Mesendoderm (in vitro differentiated cells): ENCODE data around the gene EVA1C.

ENCODE experiments used
- DNase-seq: peaks from one replicate; pipeline ENCODE4 v3.0.0; 2013
- H2AK5ac ChIP-seq: 2 replicates; pipeline ENCODE4 v1.6.1; 2013; ENCODE audit warnings: low read length, inconsistent platforms
- H2BK120ac ChIP-seq: 2 replicates; pipeline ENCODE4 v1.6.1; 2013; ENCODE audit warnings: low read depth, mild to moderate bottlenecking, low read length, moderate library complexity, mixed read lengths
- H2BK15ac ChIP-seq: replicated peaks from 2 replicates; pipeline ENCODE4 v1.6.1; 2013; ENCODE audit warnings: low read depth, mild to moderate bottlenecking, moderate library complexity
- H2BK5ac ChIP-seq: 2 replicates; pipeline ENCODE4 v1.6.1; 2013; ENCODE audit warnings: low read length, inconsistent platforms
- H3K18ac ChIP-seq: 2 replicates; pipeline ENCODE4 v1.6.1; 2013; ENCODE audit warnings: mild to moderate bottlenecking, low read length, mixed read lengths
- H3K23ac ChIP-seq: one replicate; pipeline ENCODE4 v1.6.1; 2013; ENCODE audit warnings: low read length
- H3K27ac ChIP-seq: 2 replicates; pipeline ENCODE4 v1.5.1; 2013; ENCODE audit warnings: low read depth, mild to moderate bottlenecking, inconsistent platforms, low read length, moderate library complexity
- H3K27me3 ChIP-seq: 2 replicates; pipeline ENCODE4 v1.6.1; 2013; ENCODE audit warnings: low read length, control low read depth, mild to moderate bottlenecking, inconsistent platforms; ENCODE audit not compliant: insufficient read depth, poor library complexity
- H3K36me3 ChIP-seq: 2 replicates; pipeline ENCODE4 v1.6.1; 2013; ENCODE audit warnings: low read length, inconsistent platforms; ENCODE audit not compliant: control insufficient read depth, insufficient read depth
- H3K4ac ChIP-seq: one replicate; pipeline ENCODE4 v1.6.1; 2013; ENCODE audit warnings: low read depth, mild to moderate bottlenecking, low read length, moderate library complexity
- H3K4me1 ChIP-seq: 2 replicates; pipeline ENCODE4 v1.6.1; 2013; ENCODE audit warnings: low read depth, low read length, inconsistent platforms; ENCODE audit not compliant: control insufficient read depth
- H3K4me2 ChIP-seq: 2 replicates; pipeline ENCODE4 v1.6.1; 2013; ENCODE audit warnings: low read length
- H3K4me3 ChIP-seq: 2 replicates; pipeline ENCODE4 v1.5.1; 2013; ENCODE audit warnings: mild to moderate bottlenecking, low read length
- H3K56ac ChIP-seq: one replicate; pipeline ENCODE4 v1.6.1; 2013; ENCODE audit warnings: low read length
- H3K79me1 ChIP-seq: 2 replicates; pipeline ENCODE4 v1.6.1; 2013; ENCODE audit warnings: low read length, inconsistent platforms
- H3K79me2 ChIP-seq: 2 replicates; pipeline ENCODE4 v1.6.1; 2013; ENCODE audit warnings: mild to moderate bottlenecking, low read length; ENCODE audit not compliant: control insufficient read depth, insufficient read depth
- H3K9ac ChIP-seq: 2 replicates; pipeline ENCODE4 v1.6.1; 2013; ENCODE audit warnings: low read length, inconsistent platforms
- H4K5ac ChIP-seq: one replicate; pipeline ENCODE4 v1.6.1; 2013; ENCODE audit warnings: low read length
- H4K8ac ChIP-seq: one replicate; pipeline ENCODE4 v1.6.1; 2013; ENCODE audit warnings: low read depth, mild to moderate bottlenecking, control low read depth, low read length, moderate library complexity
- WGBS: extraction: QIAGEN DNeasy Blood & Tissue Kit; methylation state at CpG from one replicate; pipeline ENCODE4 v1.1.7; 2013; ENCODE audit warnings: low lambda C conversion rate, missing lambda C conversion rate; ENCODE audit not compliant: insufficient coverage; ENCODE audit errors: extremely low coverage; 5-methylcytosine and 5-hydroxymethylcytosine counted together

EVA1C gene

GRCh38 chr21:32543975-32544374 lies 131.5 kb downstream of the EVA1C start:
- Histone ChIP-seq H4K5ac (no peak overlapping the region), H3K4ac (no peak overlapping the region), H3K18ac (no peak overlapping the region), H3K56ac (no peak overlapping the region), H2BK5ac (no peak overlapping the region), H3K27ac (no peak overlapping the region), H3K27me3 (no peaks in the 10 kb centered on the region), H3K36me3 (no peaks in the 10 kb centered on the region), H3K23ac (no peak overlapping the region), H3K9ac (no peak overlapping the region), H4K8ac (no peak overlapping the region), H3K4me2 (no peak overlapping the region), H3K4me1 (no peaks in the 10 kb centered on the region), H2BK15ac (no peak overlapping the region), H3K4me3 (no peak overlapping the region), H2BK120ac (no peak overlapping the region), H3K79me2 (no peaks in the 10 kb centered on the region), H2AK5ac (no peak overlapping the region), H3K79me1 (no peaks in the 10 kb centered on the region)
- WGBS, result no CpG with 5 or more reads among the region's 3 CpGs
- DNase-seq, result no peak

- Histone ChIP-seq H3K56ac (no peak overlapping the region), H3K79me1 (no peaks in the 10 kb centered on the region), H3K79me2 (no peaks in the 10 kb centered on the region), H3K4me3 (no peak overlapping the region), H3K27ac (no peak overlapping the region), H3K4me1 (no peaks in the 10 kb centered on the region), H3K4me2 (no peak overlapping the region), H4K5ac (no peak overlapping the region), H3K4ac (no peak overlapping the region), H3K18ac (no peak overlapping the region), H3K36me3 (no peaks in the 10 kb centered on the region), H3K23ac (no peak overlapping the region), H2BK5ac (no peak overlapping the region), H3K9ac (no peak overlapping the region), H2BK120ac (no peak overlapping the region), H2BK15ac (no peak overlapping the region), H2AK5ac (no peak overlapping the region), H3K27me3 (no peaks in the 10 kb centered on the region), H4K8ac (no peak overlapping the region)
- WGBS, result no CpG with 5 or more reads among the region's 4 CpGs
- DNase-seq, result no peak
Observed at GRCh38 chr21:32544697-32545096, 132.2 kb downstream of the EVA1C start.

GRCh38 chr21:32545948-32546441 lies 133.5 kb downstream of the EVA1C start:
- Histone ChIP-seq H4K5ac (no peak overlapping the region), H3K79me2 (no peaks in the 10 kb centered on the region), H3K23ac (no peak overlapping the region), H3K27me3 (no peaks in the 10 kb centered on the region), H3K4me1 (no peaks in the 10 kb centered on the region), H3K4me2 (no peak overlapping the region), H3K4me3 (no peak overlapping the region), H3K27ac (no peak overlapping the region), H3K79me1 (no peaks in the 10 kb centered on the region), H3K56ac (no peak overlapping the region), H3K9ac (no peak overlapping the region), H2AK5ac (no peak overlapping the region), H3K36me3 (no peaks in the 10 kb centered on the region), H4K8ac (no peak overlapping the region), H2BK5ac (no peak overlapping the region), H3K4ac (no peak overlapping the region), H2BK120ac (no peak overlapping the region), H3K18ac (no peak overlapping the region), H2BK15ac (no peak overlapping the region)
- WGBS, result 100% methylated on average over 2 of the region's 6 CpGs
- no peak for DNase-seq

- H2AK5ac ChIP-seq, result no peak overlapping the region
- H3K18ac ChIP-seq, result no peak overlapping the region
- no peaks in the 10 kb centered on the region for H3K36me3 ChIP-seq
- no peak overlapping the region for H4K8ac ChIP-seq
- H3K27me3 ChIP-seq, result no peaks in the 10 kb centered on the region
- H3K79me1 ChIP-seq, result no peaks in the 10 kb centered on the region
- H3K4me1 ChIP-seq, result no peaks in the 10 kb centered on the region
- H3K56ac ChIP-seq, result no peak overlapping the region
- H3K27ac ChIP-seq, result no peak overlapping the region
- no peak overlapping the region for H3K23ac ChIP-seq
- no peak overlapping the region for H3K4me3 ChIP-seq
- H2BK5ac ChIP-seq, result no peak overlapping the region
- no CpG with 5 or more reads among the region's 4 CpGs for WGBS
- H2BK15ac ChIP-seq, result no peak overlapping the region
- H3K9ac ChIP-seq, result no peak overlapping the region
- no peak overlapping the region for H3K4me2 ChIP-seq
- no peaks in the 10 kb centered on the region for H3K79me2 ChIP-seq
- H4K5ac ChIP-seq, result no peak overlapping the region
- no peak for DNase-seq
- H3K4ac ChIP-seq, result no peak overlapping the region
- H2BK120ac ChIP-seq, result no peak overlapping the region
Observed at GRCh38 chr21:32547018-32547417, 134.5 kb downstream of the EVA1C start.

- no CpG with 5 or more reads among the region's 8 CpGs for WGBS
- H3K4me2 ChIP-seq, result no peak overlapping the region
- no peak overlapping the region for H4K5ac ChIP-seq
- no peaks in the 10 kb centered on the region for H3K79me2 ChIP-seq
- no peaks in the 10 kb centered on the region for H3K79me1 ChIP-seq
- no peak overlapping the region for H2BK15ac ChIP-seq
- no peak overlapping the region for H3K18ac ChIP-seq
- no peak for DNase-seq
- H3K56ac ChIP-seq, result no peak overlapping the region
- no peak overlapping the region for H4K8ac ChIP-seq
- no peaks in the 10 kb centered on the region for H3K36me3 ChIP-seq
- no peak overlapping the region for H3K27ac ChIP-seq
- H3K9ac ChIP-seq, result no peak overlapping the region
- H3K4me1 ChIP-seq, result no peaks in the 10 kb centered on the region
- no peak overlapping the region for H3K23ac ChIP-seq
- H2AK5ac ChIP-seq, result no peak overlapping the region
- H3K4ac ChIP-seq, result no peak overlapping the region
- no peak overlapping the region for H2BK120ac ChIP-seq
- no peak overlapping the region for H2BK5ac ChIP-seq
- no peak overlapping the region for H3K4me3 ChIP-seq
- no peaks in the 10 kb centered on the region for H3K27me3 ChIP-seq
Observed at GRCh38 chr21:32548978-32549377, 136.5 kb downstream of the EVA1C start.

- no peak overlapping the region for H3K23ac ChIP-seq
- no peak overlapping the region for H4K5ac ChIP-seq
- H3K4ac ChIP-seq, result no peak overlapping the region
- no peaks in the 10 kb centered on the region for H3K79me1 ChIP-seq
- H3K4me2 ChIP-seq, result no peak overlapping the region
- DNase-seq, result no peak
- no peaks in the 10 kb centered on the region for H3K36me3 ChIP-seq
- H3K4me1 ChIP-seq, result no peaks in the 10 kb centered on the region
- H3K79me2 ChIP-seq, result no peaks in the 10 kb centered on the region
- H2BK120ac ChIP-seq, result no peak overlapping the region
- H3K4me3 ChIP-seq, result no peak overlapping the region
- H3K9ac ChIP-seq, result no peak overlapping the region
- H3K18ac ChIP-seq, result no peak overlapping the region
- H2BK15ac ChIP-seq, result no peak overlapping the region
- H2BK5ac ChIP-seq, result no peak overlapping the region
- no peak overlapping the region for H3K27ac ChIP-seq
- H3K27me3 ChIP-seq, result no peaks in the 10 kb centered on the region
- H3K56ac ChIP-seq, result no peak overlapping the region
- H4K8ac ChIP-seq, result no peak overlapping the region
- no CpG with 5 or more reads among the region's 1 CpG for whole genome bisulfite sequencing
- no peak overlapping the region for H2AK5ac ChIP-seq
Observed at GRCh38 chr21:32549440-32549839, 136.9 kb downstream of the EVA1C start.
